Jurkat, Clone E6-1 (cell line): ENCODE measurements around the gene ASIP.
"Not testable (repeated sequence)": the region's sequence is repeated elsewhere in the genome, so short reads cannot be mapped to it uniquely, and the experiment has no call there.

Source experiments
- DNase-seq: peaks from one replicate; pipeline ENCODE4 v3.0.0-alpha.2; 2011; ENCODE audit warnings: low read depth, low spot score
- H3K4me3 ChIP-seq: 2 replicates; pipeline ENCODE4 v1.5.1; 2011; ENCODE audit warnings: mild to moderate bottlenecking, low read length, control low read depth, moderate library complexity

The ASIP gene

GRCh38 chr20:34237942-34238341, 3.3 kb upstream of the ASIP start:
- DNase-seq, result no peak
- H3K4me3 ChIP-seq, result no peak overlapping the region

GRCh38 chr20:34240121-34240520, 1.1 kb upstream of the ASIP start:
- no peak overlapping the region for H3K4me3 ChIP-seq
- DNase-seq, result no peak

GRCh38 chr20:34242015-34242414, 792 bp downstream of the ASIP start:
- not testable (repeated sequence) for H3K4me3 ChIP-seq, DNase-seq

GRCh38 chr20:34242879-34243278, 1.7 kb downstream of the ASIP start:
- DNase-seq, result no peak
- H3K4me3 ChIP-seq, result no peak overlapping the region

- no peak for DNase-seq
- no peak overlapping the region for H3K4me3 ChIP-seq
These were observed 2.2 kb downstream of the ASIP start for GRCh38 chr20:34243377-34243776.

GRCh38 chr20:34246126-34246626, 5.0 kb downstream of the ASIP start:
- no peak overlapping the region for H3K4me3 ChIP-seq

GRCh38 chr20:34249291-34249690, 8.1 kb downstream of the ASIP start:
- DNase-seq, result peak; percentile 73
- H3K4me3 ChIP-seq, result no peak overlapping the region

More at GRCh38 chr20:34246126-34246626, 5.0 kb downstream of the ASIP start:
- no peak for DNase-seq

GRCh38 chr20:34250005-34250404, 8.8 kb downstream of the ASIP start:
- no peak for DNase-seq
- H3K4me3 ChIP-seq, result no peak overlapping the region

GRCh38 chr20:34251619-34252018, 10.4 kb downstream of the ASIP start:
- no peak overlapping the region for H3K4me3 ChIP-seq
- DNase-seq, result no peak

- not testable (repeated sequence) for DNase-seq, H3K4me3 ChIP-seq
These were observed 11.3 kb downstream of the ASIP start for GRCh38 chr20:34252431-34253086.

- DNase-seq, result no peak
- H3K4me3 ChIP-seq, result no peak overlapping the region
These were observed 13.8 kb downstream of the ASIP start for GRCh38 chr20:34254979-34255378.

GRCh38 chr20:34256629-34257124, 15.5 kb downstream of the ASIP start:
- no peak overlapping the region for H3K4me3 ChIP-seq
- DNase-seq, result no peak

- no peak overlapping the region for H3K4me3 ChIP-seq
- no peak for DNase-seq
These were observed 19.2 kb downstream of the ASIP start for GRCh38 chr20:34260208-34260942.

- no peak for DNase-seq
These were observed 21.5 kb downstream of the ASIP start for GRCh38 chr20:34262488-34263288.

GRCh38 chr20:34263468-34263867, 22.2 kb downstream of the ASIP start:
- DNase-seq, result not testable (repeated sequence)

More at GRCh38 chr20:34262488-34263288, 21.5 kb downstream of the ASIP start:
- no peak overlapping the region for H3K4me3 ChIP-seq

GRCh38 chr20:34264141-34264540, 22.9 kb downstream of the ASIP start:
- no peak overlapping the region for H3K4me3 ChIP-seq
- no peak for DNase-seq

More at GRCh38 chr20:34263468-34263867, 22.2 kb downstream of the ASIP start:
- not testable (repeated sequence) for H3K4me3 ChIP-seq

GRCh38 chr20:34268145-34268544, 26.9 kb downstream of the ASIP start:
- H3K4me3 ChIP-seq, result no peak overlapping the region
- DNase-seq, result no peak

- H3K4me3 ChIP-seq, result no peak overlapping the region
- no peak for DNase-seq
These were observed 27.8 kb downstream of the ASIP start for GRCh38 chr20:34268851-34269636.
